ENCODE measurements around the gene WDR45. TPM values are rescaled to one million over a fixed set of nuclear protein-coding genes. Genes with fewer than 3 reads are reported as not detected.

The WDR45 gene
- total RNA-seq, 1 experiment from 2014 or later = 36.7 TPM

DNA sequence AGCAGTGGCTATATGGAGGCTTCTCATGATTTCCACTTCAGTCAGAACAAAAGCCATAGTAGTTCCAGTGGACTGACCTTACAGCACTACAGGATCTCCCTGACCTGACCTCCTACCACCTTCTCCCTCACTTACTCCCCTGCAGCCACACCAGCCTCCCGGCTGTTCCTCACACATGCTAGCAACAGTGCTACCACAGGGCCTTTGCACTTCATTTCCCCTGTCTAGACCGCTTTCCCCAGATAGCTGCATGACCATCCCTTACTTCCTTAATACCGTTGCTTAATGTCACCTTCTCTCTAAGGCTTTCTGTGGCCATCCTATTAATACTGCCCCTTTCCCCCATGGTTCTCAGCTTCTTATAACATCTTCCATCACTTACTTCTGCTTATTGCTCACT is 30.7 kb upstream of the WDR45 start:
- H3K36me3 ChIP-seq (ENCODE audit: low read depth) = no peaks in the 10 kb centered on the region
- no peaks in the 10 kb centered on the region for H3K9me3 ChIP-seq (ENCODE audit: insufficient read depth, low read depth)
- ChIA-PET CTCF (no interaction called here), POLR2A (ENCODE audit: unreplicated experiment) (interaction anchor here (0.6 kb wide), 2 partner anchors 27 to 81 kb away, joined by 7 to 8 read pairs; no protein-coding TSS in a partner anchor)
- H3K4me3 ChIP-seq = no peak overlapping the region
- H3K9me2 ChIP-seq (ENCODE audit: insufficient read depth) = no peaks in the 10 kb centered on the region
- H3K79me2 ChIP-seq (ENCODE audit: low read depth) = no peaks in the 10 kb centered on the region
- DNase-seq = no peak
- H3F3A ChIP-seq (ENCODE audit: insufficient read depth, low read depth) = no peaks in the 10 kb centered on the region
- BruUV-seq (replicated peaks) = no TSS peak
- intact Hi-C loops (cut with micrococcal nuclease; ENCODE audit: unreplicated experiment) = no loop called here
- no peak overlapping the region for H2AFZ ChIP-seq
- no peaks in the 10 kb centered on the region for H4K20me1 ChIP-seq (ENCODE audit: insufficient read depth)
- H3K27ac ChIP-seq = no peak overlapping the region
- no peak for TF ChIP-seq EZH2 (IDR thresholded peaks at IDR 0.05; ENCODE audit: low read depth)
- no peak for TF ChIP-seq CTCF (conservative IDR thresholded peaks at IDR 0.05)
- H3K4me1 ChIP-seq (replicated peaks; ENCODE audit: insufficient read depth) = no peaks in the 10 kb centered on the region
- no peak overlapping the region for H3K4me2 ChIP-seq
- no peaks in the 10 kb centered on the region for H3K27me3 ChIP-seq (ENCODE audit: insufficient read depth, low read depth)

DNA sequence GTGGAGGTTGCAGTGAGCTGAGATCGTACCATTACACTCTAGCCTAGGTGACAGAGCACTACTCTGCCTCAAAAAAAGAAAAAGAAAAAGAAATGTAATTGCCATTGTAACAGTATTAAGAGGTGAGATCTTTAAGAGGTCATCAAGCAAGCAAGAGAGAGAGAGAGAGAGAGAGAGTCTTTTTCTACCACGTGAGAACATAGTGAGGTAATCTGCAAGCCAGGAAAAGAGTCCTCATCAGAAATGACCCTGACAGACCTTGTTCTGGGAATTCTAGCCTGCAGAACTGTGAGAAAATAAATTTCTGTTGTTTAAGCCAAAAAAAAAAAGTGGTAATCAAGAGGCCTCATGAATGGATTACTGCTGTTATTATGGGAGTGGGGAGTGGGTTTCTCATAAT is 29.0 kb upstream of the WDR45 start:
- intact Hi-C loops (cut with micrococcal nuclease; ENCODE audit: unreplicated experiment) = no loop called here
- no peaks in the 10 kb centered on the region for H3K27me3 ChIP-seq (ENCODE audit: insufficient read depth, low read depth)
- no peaks in the 10 kb centered on the region for H3K4me1 ChIP-seq (replicated peaks; ENCODE audit: insufficient read depth)
- H3F3A ChIP-seq (ENCODE audit: insufficient read depth, low read depth) = no peaks in the 10 kb centered on the region
- no peaks in the 10 kb centered on the region for H3K36me3 ChIP-seq (ENCODE audit: low read depth)
- no TSS peak for BruUV-seq (replicated peaks)
- H3K9me3 ChIP-seq (ENCODE audit: insufficient read depth, low read depth) = no peaks in the 10 kb centered on the region
- no peak for TF ChIP-seq EZH2 (IDR thresholded peaks at IDR 0.05; ENCODE audit: low read depth)
- no peak for TF ChIP-seq CTCF (conservative IDR thresholded peaks at IDR 0.05)
- no peak overlapping the region for H2AFZ ChIP-seq
- no peak overlapping the region for H3K27ac ChIP-seq
- H3K4me3 ChIP-seq = no peak overlapping the region
- no peak for DNase-seq
- ChIA-PET CTCF (no interaction called here), POLR2A (ENCODE audit: unreplicated experiment) (no interaction called here)
- H3K9me2 ChIP-seq (ENCODE audit: insufficient read depth) = no peaks in the 10 kb centered on the region
- no peak overlapping the region for H3K4me2 ChIP-seq
- H4K20me1 ChIP-seq (ENCODE audit: insufficient read depth) = no peaks in the 10 kb centered on the region
- no peaks in the 10 kb centered on the region for H3K79me2 ChIP-seq (ENCODE audit: low read depth)

- no TSS peak for BruUV-seq (replicated peaks)
- H3K27me3 ChIP-seq (ENCODE audit: insufficient read depth, low read depth) = no peaks in the 10 kb centered on the region
Measured at GRCh38 chrX:49106930-49107329, 27.2 kb upstream of the WDR45 start.

More at GRCh38 chrX:49106930-49107329, 27.2 kb upstream of the WDR45 start:
- DNase-seq = no peak
- Histone ChIP-seq H3K4me1 (replicated peaks; ENCODE audit: insufficient read depth) (no peaks in the 10 kb centered on the region), H3K9me3 (ENCODE audit: insufficient read depth, low read depth) (no peaks in the 10 kb centered on the region), H2AFZ (no peak overlapping the region), H3K4me2 (no peak overlapping the region), H3K9me2 (ENCODE audit: insufficient read depth) (no peaks in the 10 kb centered on the region), H4K20me1 (ENCODE audit: insufficient read depth) (no peaks in the 10 kb centered on the region), H3K27ac (no peak overlapping the region), H3K79me2 (ENCODE audit: low read depth) (no peaks in the 10 kb centered on the region), H3K36me3 (ENCODE audit: low read depth) (no peaks in the 10 kb centered on the region), H3F3A (ENCODE audit: insufficient read depth, low read depth) (no peaks in the 10 kb centered on the region), H3K4me3 (no peak overlapping the region)
- POLR2A ChIA-PET (ENCODE audit: unreplicated experiment) = no interaction called here
- intact Hi-C loops (cut with micrococcal nuclease; ENCODE audit: unreplicated experiment) = no loop called here
- CTCF ChIA-PET = no interaction called here
- no peak for TF ChIP-seq EZH2 (IDR thresholded peaks at IDR 0.05; ENCODE audit: low read depth)
- TF ChIP-seq CTCF (conservative IDR thresholded peaks at IDR 0.05) = no peak; the same call in 1 of the 2 replicates
